Panc1 (cell line): Measurements from ENCODE around the gene ERVV-1.

ENCODE experiments used
- POLR2AphosphoS5 ChIP-seq: IDR thresholded peaks from 2 replicates; pipeline ENCODE4 v1.6.1; 2012; ENCODE audit warnings: mild to moderate bottlenecking, low read depth, low read length, moderate library complexity
- REST ChIP-seq, 2 experiments: IDR thresholded peaks; 2 replicates each; pipeline ENCODE4 v1.6.1; 2011 to 2012; ENCODE audit warnings: low read depth in 2 of 2, control low read depth in 1 of 2, low read length in 1 of 2, mild to moderate bottlenecking in 1 of 2, moderate library complexity in 1 of 2; ENCODE audit not compliant: insufficient read depth in 1 of 2
- TF ChIP-seq, protein P1 (sequence below): fragments of 450-650 bp; IDR thresholded peaks from 2 replicates; pipeline ENCODE4 v1.5.1; 2017; ENCODE audit warnings: mild to moderate bottlenecking

DNA sequence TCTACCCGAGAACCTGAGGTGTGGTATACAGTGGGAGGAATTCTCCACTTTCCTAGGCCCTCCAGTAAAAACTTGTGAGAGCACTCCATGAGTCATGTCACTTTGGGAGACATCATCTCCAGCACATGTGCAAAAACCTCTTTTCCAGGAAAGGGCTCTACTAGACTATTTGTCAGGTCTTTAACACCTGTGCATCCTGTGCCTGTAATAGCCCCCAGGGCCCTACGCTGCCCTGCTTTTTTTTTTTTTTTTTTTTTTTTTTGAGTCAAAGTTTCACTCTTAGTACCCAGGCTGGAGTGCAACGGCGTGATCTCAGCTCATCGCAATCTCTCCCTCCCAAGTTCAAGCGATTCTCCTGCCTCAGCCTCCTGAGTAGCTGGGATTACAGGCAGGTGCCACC is 1.7 kb upstream of the ERVV-1 start:
- TF ChIP-seq POLR2AphosphoS5 (no peak), REST (IDR thresholded peaks at IDR 0.05; ENCODE audit: insufficient read depth in 1 of 2, low read depth in 2 of 2, low read length in 1 of 2) (no peak)
- TF ChIP-seq, protein P1, sequence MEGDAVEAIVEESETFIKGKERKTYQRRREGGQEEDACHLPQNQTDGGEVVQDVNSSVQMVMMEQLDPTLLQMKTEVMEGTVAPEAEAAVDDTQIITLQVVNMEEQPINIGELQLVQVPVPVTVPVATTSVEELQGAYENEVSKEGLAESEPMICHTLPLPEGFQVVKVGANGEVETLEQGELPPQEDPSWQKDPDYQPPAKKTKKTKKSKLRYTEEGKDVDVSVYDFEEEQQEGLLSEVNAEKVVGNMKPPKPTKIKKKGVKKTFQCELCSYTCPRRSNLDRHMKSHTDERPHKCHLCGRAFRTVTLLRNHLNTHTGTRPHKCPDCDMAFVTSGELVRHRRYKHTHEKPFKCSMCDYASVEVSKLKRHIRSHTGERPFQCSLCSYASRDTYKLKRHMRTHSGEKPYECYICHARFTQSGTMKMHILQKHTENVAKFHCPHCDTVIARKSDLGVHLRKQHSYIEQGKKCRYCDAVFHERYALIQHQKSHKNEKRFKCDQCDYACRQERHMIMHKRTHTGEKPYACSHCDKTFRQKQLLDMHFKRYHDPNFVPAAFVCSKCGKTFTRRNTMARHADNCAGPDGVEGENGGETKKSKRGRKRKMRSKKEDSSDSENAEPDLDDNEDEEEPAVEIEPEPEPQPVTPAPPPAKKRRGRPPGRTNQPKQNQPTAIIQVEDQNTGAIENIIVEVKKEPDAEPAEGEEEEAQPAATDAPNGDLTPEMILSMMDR, result no peak
